ENCODE results near the gene PCARE.

Gene PCARE

DNA sequence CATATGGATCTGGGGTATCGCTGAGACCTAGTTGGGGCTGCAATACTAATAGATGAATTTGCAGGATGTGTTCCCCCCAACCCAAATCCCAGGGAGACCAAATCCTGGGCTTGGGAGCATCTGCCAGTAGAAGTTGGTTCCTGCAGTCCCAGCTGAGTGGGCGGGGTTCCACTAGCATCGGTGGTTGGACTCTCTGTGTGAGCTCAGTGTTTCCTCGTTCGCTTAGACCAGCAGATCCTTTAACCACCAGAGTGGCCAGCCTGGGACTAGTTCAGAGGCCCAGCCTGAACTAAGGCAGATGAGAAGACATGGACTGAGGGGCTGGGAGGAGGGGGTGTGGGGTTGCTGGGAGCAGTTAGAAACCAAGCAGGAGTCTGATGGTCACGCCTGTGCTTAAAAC is 40.7 kb downstream of the PCARE start:
- DNase-seq, result no peak

DNA sequence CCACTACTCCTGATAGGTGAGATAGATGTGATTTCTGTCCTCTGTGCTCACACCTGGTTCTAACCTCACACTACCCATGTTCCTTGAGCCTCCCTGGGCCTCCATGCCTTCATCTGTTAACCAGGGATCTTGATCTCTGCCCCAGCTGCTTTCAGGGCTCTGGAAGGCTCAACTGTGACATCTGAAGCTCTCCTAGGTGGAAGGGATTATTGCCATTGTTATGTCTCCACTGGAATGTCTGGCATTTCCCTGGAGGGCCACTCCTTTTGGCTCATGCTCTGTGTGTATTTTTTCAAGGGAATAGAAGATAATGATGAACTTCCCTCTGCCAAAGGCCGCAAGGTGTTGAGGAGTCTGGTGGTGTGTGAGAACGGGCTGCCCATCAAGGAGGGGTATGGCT is 41.2 kb downstream of the PCARE start:
- DNase-seq, result no peak

DNA sequence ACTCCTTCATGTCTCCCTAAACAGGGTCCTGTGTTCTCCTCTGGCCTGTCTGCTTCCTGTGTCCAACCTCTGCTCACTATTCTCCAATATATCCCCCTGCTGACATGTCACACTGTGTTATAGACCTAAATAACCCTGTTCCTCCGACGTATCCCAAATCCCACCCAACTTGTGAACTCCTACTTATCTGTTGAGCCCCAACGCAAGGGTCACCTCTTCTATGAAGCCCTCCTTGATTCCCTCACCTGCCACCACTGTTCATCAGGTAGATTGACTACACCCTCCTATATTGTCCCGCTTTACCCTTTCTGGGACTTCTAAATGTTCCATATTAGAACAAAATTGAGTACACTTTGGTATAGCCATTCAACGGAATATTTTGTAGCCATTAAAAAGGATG is 42.1 kb downstream of the PCARE start:
- no peak for DNase-seq

DNA sequence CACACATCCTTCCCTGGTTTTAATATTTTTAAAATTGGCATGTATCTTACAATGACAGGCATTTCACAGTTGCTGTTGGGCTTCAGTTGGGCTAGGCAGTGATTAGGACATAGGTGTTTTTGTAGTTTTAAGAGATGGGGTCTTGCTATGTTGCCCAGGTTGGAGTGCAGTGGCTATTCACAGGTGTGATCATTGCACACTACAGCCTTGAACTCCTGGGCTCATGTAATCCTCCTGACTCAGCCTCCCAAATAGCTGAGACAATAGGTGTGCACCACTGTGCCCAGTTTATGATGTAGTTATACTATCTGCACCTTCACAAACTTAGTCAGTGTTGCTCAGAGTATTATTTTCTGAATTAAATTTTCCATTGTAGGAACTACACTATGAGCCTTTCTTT is 43.3 kb downstream of the PCARE start:
- DNase-seq, result no peak

DNA sequence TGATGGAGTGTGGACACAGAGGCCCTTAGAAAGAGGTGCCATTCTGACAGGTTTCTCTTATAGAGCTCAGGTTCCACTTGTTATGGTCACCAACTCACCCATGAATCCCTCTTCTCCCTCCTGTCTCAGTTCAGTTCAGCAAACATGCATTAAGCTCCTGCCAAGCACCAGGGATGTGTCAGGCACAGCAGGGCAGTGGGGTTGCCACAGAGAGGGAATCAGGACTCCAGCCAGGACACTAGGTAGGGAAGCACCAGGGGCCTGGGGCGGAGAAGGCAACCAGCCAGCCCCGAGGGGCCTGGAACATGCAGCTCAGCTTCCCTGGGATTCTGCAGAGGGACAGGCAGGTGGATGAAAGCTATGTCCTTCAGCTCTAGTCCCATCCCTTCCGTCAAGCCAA is 48.6 kb downstream of the PCARE start:
- no peak for DNase-seq

DNA sequence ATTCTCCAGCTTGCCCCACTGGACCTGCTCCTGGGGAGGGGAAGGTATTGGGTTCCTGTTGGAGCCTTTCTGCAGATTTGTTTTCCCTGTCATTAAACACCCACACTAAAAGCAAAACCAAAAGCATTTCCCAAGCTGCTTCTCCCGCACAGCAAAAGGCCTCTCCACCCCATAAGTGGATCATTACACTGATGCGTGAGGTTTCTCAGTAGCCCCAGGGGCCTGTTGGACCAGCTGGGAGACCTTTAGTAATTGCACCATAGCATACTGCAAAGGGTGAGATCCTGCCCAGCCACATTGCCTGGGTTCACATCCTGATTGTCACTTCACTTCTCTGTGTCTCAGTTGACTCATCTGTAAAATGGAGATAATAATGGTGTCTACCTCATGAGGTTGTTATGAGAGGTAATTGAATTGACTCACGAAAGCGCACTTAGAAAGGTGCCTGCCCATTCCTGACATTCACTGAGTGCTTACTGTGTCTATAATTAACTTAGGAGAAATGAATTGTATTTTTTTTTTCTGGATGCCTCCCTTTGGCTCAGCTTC is 49.4 kb downstream of the PCARE start:
- DNase-seq, result no peak

DNA sequence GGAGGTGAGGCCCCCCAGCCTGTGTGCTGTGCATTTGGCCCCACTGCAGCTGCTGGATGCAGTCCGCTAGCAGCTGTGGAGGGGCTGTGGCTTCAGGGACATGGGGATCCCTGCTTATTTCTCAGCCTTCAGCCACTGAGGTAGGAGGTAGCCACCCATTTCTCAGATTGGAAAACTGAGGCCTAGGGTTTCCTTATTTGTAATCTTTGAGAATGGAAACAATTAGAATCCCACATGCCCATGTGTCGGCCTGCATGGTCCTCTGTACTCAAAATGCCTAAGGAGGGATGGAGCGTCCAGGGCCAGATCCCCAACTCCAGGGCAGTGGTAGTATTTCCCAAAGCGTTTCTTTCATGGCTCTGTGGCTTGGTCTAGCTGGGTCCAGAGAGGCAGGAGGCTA is 51.1 kb downstream of the PCARE start:
- no peak for DNase-seq

DNA sequence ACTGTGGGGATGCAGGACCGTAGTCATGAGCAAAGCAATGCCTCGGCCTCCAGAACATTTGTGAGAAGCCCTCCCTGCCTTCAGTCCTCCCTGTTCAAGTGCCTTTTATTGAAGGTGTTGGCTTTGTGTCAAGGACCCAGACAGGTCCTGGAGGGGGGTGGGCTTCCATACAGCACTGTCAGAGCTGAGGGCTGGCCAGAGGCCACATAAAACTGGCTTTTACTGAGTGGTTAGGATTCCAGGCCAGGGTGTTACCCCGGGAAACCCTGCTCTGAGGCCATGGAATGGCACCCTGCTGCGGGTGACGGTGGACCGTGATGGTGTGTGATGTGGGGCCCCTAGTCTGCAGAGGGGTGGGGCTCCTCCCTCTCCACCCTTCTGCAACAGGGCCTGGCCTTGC is 51.6 kb downstream of the PCARE start:
- DNase-seq, result no peak

DNA sequence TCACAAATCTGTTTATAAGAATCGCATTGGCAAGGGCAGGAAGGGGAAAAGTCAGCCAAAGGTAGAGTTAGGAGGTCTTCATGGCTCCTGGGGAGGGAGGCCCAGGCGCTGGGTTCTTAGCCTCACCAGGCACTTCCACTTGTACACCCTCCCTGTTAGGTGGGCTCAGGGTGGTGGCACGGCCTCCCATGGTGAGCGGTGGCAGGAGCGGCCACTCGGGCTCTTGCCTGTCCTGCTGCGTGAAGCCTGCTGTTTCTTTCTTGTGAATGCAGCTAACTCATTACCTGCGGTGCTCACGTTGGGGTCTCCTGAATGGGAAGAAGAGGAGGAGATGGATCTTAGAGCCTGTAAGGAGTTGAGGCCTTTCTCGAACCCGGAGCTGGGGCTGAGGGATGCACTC is 52.4 kb downstream of the PCARE start:
- DNase-seq, result no peak

DNA sequence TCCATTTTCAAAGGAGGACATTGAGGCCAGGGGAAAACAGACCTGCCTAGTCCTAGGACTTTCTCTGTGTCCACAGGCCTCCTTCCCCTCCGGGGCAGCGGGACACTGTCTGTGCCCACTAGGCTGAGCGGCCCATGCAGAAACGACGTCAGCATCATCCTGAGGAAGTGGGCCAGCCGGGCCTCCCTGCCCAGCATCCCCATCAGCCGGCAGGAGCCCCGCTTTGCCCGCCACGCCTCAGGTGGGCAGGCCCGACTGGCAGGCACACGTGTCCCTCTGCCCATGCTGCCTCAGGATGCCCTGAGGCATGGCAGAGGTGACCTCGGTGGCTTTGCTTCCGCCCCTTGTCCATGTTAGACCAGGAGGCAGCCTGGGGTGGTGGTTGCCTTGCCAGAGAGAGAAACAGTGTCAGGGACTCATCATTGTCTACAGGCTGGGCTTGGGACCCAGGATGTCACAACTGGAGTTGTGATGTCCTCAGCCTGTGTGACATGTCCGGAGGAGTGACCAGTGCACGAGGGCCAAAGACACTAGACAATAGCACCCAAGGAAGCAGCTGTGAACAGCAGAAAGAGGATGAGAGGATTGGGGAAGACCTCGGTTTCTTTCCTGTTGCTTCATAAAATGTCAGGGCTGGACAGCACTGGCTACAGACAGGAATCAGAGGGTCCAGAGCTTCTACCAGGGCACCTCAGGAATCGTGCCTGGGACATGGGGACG is 56.4 kb downstream of the PCARE start:
- no peak for DNase-seq

DNA sequence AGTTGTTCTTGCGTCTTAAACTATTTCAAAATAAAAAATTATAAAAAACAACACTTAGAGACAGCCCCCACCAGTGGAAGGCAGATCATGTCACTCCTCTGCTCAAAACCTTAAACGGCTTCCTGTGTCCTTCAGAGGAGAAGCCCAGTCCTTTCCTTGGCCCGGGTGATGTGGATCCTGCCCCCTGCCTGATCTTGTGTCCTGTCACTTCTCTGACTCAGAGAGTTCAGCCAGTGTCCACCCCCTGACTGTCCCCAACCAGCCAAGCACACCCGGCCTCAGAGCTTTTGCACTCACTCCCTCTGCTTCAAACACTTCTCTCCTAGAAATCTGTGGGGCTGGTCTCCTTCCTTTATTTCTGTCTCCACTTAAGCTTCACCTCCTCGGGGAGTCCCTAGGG is 57.8 kb downstream of the PCARE start:
- no peak for DNase-seq

DNA sequence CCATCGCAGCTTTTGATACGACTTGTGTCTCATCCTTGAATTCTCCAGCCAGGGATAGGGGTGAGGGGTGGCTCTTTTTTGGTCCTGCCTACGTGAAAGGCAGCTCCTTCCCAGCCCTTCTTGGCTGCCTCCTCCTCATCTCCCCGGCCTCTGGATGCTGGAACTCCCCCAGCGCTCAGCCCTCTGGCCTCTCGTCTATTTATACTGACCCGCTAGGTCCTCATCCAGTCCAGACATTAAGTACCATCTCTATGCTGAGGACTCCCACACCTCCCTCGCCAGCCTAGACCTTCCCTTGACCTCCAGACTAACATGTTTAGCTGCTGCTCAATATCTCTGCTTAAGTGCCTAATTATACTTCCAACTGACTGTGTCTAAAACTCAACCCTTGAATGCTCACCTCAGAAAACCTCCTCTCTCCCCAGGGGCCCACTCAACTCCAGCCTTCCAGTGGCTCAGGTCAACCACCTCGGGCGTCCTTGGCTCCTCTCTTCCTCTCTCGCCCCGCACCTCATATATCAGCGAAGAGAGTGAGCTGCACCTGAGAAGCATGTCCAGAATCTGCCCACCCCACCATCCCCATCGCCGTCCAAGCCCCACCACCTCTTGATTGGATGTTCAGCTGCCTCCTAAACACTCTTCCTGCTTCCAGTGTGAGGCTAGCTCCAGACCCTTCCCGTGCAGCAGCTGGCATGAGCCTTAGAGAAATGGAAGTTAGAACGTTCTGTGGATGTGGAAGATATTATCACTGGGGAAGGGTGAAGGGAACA is 58.4 kb downstream of the PCARE start:
- DNase-seq, result no peak

DNA sequence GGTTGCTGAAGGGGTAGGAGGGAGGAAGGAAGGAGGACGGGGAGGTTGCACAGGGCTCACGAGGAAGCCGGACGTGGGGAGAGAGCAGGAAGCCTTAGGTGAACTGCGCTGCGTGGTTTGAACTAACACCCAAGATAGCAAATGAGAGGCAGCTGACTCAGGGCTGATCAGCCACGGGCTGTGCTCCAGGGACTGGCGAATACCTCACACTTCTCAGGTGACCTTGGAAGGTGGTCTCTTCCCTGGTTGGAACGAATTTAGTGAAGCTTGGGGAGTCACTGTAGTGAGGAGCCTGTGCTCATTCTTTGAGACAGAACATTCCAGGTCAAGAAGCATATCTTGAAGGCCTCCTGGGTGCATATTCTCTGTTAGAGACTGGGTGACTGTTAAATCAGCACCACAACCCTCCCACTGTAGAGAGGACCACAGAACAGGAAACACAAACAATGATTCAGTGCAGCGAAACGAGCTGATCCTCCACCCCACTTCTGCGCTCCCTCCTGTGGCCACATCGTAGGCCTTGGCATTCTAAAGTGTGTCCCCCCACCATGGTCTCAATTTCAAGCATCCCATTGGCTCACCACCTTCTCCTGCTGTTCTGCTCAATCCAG is 59.4 kb downstream of the PCARE start:
- peak; percentile 25 to 94 (median 50) for DNase-seq

DNA sequence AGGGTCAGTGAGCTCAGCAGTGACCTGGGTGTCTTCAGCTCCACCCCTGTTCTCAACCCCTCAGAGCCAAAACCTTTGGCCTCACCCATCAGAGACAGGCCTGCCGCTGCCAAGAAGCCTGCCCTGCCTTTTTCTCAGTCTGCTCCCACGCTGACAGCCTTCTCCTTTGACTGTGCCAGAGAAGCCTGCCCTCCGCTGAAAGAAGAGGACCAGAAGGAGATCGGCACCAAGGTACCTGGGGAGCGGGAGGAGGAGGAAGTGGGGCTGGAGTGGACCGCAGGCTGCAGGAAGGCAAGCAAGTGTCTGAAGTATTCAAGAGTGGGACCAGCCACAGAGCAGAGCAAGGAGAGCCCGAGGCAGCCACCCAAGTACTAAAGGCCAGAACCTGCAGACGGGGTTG is 60.0 kb downstream of the PCARE start:
- DNase-seq, result no peak

DNA sequence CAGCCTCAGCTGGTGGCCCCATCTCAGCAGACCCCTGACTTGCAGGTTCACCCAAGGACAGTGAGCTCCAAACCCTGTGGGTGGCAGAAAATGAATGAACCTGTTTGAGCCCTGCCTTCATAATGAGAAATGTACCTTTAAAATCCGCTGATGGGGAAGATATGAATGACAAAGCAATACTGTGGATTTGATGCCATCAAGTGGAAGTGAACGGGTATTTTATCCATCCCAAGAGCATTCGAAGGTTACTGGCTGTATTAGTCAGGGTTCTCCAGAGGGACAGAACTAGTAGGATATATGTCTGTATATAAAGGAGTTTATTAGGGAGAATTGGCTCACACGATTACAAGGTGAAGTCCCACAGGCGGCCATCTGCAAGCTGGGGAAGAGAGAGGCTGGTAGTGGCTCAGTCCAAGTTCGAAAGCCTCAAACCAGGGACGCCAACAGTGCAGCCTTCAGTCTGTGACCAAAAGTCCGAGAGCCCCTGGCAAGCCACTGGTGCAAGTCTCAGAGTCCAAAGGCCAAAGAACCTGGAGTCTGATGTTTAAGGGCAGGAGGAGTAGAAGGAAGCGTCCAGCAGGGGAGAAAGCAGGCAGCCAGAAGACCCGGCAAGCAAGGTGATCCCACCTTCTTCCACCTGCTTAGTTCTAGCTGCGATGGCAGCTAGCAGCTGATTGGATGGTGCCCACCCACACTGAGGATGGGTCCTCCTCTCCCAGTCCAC is 61.1 kb downstream of the PCARE start:
- peak in 1 of 5 experiments; percentile 37 for DNase-seq

DNA sequence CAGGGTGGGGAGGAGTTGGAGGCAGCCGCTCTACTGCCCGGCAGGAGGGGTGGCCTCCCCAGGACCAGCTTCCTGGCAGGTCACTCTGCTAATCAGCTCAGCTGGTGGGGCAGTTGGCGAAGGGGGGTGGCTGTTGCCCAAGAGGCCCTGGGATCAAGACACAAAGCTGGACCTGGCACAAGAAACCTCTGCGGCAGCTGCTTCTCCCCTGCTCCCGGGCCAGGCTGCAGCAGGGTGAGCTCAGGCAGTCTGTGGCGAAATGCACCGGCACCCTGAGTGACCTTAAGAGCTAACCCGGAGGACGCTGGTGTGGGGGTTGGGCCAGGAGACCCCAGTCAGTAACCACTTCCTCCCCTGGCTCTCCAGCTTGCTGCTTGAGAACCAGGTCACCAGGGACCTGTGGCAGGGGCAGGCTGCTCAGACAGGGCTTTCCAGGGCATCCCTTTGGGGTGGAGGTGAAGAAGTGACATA is 62.1 kb downstream of the PCARE start:
- peak in 2 of 5 experiments; percentile 71 to 86 for DNase-seq

Measured in T-helper 2 cell (primary cell).